ENCODE results near the gene WNT9A.

The WNT9A gene

DNA sequence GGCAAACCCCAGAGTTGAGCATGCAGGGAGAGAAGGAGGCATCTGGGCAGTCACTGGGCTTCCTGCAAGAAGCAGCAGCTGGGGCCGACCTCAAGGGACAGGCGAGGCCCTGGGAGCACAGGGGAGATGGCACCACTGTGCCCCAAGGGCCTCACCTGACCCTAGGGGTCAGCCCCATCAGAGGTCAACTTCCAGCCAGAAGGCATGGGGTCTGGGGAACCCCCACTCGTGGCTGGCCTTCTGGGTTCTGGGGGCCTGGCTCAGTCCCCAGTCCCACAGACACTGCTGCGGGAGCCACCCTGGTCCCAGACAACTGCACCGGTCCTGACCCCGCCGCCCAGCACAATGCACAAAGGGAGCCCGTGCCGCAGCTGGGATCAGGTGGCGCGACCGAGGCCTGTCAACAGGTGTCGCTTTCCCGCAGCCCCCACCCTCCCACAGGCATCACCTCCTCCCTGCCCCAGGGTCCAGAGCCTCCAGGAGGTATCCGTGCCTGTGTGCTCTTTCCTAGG, 6.2 kb downstream of the WNT9A start:
- DNase-seq: no peak

DNA sequence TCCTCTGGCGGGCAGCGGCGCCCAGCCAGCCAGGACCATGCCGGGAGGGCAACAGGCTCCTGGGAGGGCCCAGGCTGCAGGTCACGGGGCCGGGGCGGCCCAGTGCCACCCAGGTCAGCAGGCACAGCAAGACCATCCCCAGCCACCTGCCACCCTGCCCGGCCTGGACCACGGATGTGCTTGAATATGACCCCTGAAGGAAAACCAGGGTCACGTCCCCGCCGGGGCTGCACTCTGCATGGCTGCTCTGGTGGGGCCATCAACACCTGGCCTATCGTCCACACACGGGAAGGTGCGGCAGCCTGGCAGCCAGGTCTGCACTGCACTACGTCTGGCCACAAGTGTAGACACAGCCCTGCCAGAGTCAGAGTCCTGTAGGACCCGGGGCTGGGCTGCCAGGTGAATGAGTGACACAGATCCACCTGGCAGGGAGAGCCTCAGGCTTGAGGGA, 6.9 kb downstream of the WNT9A start:
- DNase-seq: no peak

DNA sequence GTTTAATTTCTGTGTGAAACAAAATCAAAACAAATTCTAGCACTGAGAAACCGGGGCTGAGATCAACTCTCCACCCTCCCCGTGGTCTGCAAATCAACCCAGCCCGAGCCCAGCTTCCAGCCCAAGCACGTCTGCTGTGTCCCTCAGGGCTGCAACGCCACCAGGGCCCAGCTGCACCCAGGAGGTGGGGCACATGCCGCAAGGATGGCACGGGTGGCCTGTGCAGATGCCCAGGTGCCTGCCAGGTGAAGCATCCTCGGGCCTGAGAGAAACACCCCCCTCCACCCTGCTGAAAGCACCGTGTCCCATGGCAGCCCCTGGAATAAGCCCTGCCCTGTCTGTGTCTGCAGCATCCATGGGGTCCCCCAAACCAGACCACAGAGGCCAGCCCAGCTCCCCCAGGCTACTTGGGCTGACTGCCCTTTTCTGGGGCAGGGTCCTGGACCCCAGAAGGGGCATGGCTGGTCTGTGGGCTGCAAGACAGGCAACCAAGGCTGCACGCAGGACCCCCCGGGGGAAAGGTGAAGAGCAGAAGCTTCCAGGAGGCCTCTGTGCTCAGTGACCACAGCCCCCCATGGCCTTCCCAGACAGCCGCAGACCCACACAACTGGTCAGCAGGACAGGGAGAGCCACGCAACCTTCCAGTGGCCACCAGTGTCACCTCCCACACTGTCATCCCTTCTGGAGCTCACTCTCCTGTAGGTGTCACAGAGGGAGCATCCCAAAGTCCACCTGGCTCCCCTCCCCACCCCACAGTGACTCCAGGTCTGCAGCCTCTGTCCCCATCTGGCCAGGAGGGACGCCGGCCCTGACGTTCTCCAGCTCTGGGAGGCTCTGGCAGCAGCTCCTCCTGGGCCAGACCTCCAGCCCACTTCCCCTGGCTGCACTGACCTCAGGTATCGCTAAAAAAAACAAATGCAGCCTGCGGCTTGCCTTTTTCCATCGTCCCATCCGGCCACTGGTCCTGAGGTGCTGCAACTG, 7.7 kb downstream of the WNT9A start:
- no peak for DNase-seq

GRCh38 chr1:227938911-227939790, 8.6 kb downstream of the WNT9A start:
- DNase-seq: no peak

GRCh38 chr1:227938276-227938675, 9.5 kb downstream of the WNT9A start:
- no peak for DNase-seq

DNA sequence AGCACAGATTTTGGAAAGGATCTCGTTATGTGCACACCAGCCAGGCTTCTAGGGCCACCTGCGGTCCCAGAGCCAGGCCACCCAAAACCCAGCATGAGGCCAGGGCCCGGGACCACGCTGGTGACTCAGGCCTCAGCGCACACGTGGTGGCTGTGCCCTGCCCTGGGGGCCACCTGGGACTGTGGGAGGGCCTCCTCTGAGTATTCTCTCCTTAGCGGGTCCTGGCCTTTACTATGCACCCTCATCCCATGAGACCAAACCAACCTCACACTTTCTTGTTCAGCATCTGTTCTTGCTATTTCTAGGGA, 9.9 kb downstream of the WNT9A start:
- DNase-seq: no peak

DNA sequence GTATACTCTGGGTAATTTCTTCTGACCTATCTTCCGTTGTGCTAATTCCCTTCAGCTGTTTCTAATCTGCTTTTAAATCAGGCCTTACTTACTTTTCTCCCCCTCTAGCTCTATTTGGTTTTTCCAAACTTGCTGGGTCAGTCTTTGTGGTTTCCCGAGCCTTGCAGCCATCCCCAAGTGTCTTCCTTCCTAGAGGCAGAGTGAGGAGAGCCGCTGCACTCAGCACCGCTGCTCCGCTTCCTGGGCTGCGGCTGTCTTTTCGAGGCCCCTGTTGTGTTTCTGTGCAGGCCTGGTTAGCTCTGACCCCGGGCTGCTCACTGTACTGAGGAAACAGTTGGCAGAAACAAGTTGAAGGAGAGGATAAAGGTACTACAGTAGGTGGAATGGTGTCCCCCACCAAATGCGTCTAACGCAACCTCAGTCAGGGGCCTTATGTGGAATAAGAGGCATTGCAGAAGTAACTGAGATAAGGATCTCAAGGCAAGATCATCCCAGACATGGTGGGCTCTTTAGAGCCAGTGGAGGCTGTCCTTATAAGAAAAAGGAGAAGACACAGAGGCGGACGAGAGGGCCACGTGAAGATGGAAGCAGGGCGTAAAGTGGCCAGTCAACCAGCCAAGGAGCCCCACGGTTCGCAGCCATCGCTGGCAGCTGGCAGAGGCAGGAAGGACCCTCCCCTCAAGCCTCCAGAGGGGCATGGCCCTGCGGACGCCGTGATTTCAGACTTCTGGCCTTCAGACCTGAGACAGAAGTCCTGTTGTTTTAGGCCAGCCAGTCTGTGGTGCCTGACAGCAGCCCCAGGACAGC, 10.5 kb downstream of the WNT9A start:
- DNase-seq: no peak

GRCh38 chr1:227935826-227936225, 11.9 kb downstream of the WNT9A start:
- no peak for DNase-seq

DNA sequence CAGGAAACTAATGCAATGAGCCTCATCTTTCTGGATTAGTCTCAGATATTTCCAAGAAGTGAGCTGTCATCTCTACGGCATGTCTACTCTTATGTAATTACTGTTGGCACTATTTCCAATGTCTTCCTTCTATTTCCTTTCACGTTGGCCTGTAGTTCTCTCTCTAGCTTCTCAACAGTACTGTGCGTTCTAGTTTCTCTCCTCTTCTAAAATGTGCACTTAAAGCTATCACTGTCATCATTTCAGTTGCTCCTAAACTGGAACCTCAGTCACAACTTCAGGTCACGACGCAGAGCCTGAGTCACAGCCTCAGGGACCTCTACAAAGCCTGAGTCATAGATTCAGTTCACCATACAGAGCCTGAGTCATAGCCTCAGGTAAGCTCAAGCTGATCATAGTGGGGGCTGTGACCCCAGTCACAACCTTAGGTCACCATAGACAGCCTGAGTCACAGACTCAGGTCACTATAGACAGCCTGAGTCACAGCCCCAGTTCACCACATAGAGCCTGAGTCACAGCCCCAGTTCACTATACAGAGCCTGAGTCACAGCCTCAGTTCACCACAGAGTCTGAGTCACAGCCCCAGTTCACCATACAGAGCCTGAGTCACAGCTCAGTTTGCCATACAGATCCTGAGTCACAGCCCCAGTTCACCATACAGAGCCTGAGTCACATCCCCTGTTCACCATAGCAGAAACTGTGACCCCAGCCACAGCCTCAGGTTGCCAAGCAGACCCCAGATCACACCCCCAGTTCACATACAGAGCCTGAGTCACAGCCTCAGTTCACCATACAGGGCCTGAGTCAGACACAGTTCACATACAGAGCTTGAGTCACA, 13.0 kb downstream of the WNT9A start:
- peak; percentile 85 for DNase-seq

- DNase-seq: no peak
Measured at GRCh38 chr1:227929751-227930472, 17.8 kb downstream of the WNT9A start.

DNA sequence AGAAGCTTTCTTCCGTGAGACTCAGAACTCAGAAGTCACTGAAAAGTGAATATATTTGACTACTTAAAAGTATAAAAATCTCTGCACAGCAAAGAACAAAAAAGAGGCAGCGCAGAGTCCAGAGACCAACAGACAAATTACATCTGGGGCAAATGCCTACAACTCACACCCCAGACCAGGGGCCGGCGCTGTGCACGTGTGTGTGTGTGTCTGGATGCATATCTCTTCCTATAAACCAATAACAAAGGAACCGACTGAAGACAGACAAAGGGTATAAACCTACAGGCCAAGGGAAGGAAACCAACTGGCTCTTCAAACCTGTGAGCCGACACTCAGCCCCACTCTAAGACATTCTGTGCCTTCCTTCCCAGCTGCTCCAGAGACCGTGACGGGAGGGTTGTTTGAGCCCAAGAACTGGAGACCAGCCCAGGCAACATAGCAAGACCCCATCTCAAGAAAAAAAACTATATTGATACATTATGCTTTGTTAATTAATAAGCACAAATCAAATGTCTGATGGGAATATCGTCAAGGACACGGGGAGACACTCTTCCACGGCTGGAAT, 18.8 kb downstream of the WNT9A start:
- DNase-seq: no peak

- DNase-seq: no peak
Measured at GRCh38 chr1:227927971-227928741, 19.6 kb downstream of the WNT9A start.

GRCh38 chr1:227926896-227927885, 20.5 kb downstream of the WNT9A start:
- no peak for DNase-seq

DNA sequence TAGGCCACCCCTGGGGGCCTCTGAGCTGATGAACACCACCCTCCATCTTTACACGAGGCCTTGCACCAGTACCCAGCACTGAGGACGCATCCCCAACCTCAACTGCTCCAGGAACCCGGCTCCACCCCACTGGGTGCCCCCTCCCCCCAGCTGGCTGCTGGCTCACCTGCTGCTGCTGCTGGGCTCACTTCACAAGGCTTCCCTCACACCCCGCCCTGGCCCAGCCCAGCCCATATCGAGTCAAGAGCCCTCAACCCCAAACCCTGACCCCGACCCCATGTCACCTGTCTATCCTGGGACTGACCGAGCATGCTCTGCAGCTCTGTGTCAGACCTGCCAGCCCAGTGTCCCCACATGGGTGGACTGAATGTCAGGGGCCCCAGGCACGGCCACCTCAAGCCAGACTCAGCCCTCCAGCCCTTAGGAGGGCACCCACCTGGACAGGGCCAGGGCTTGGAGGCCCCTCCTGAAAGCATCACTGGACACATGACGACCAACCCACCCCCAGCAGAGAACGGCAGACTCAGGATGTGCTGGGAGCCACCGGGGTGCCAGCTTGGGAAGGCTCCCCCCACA, 21.4 kb downstream of the WNT9A start:
- no peak for DNase-seq

- DNase-seq: no peak
Measured at GRCh38 chr1:227925582-227926198, 22.0 kb downstream of the WNT9A start.

DNA sequence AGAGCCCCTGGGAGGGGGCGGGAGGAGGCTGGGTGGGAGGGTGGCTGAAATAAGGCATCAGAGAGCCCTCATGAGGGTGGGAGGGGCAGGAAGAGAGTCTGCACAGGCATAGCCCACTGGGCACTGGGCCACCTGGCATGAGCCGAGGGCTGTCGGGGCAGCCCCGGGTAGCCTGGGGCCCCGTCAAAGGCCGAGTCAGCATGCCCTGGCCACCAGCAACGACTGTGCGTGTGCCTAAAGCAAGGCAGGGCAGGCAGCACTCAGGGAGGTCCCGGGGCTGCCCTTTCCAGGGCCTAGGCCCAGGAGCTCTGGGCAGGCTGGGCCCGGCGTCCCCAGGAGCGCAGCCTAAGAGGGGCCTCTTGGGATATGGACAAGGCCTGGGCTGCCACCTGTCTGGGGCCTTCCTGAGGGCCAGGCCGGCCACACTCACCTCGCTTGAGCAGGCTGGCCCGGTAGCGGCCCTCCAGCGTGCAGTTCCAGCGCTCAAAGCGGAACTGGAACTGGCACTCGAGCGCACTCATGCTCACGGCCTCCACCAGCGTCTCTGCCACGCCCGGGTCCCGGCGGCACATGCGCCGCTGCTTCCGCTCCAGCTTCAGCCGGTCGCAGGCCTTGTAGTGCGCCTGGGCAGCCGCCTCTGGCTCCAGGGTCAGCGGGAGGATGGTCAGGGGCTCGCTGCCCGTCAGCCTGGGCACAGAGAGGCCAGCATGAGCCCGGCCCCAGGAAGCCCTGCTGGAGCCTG, 22.7 kb downstream of the WNT9A start:
- no peak for DNase-seq
